WERI-Rb-1 (cell line): ENCODE results near the gene ZNF365.
"Not testable (repeated sequence)": the region's sequence is repeated elsewhere in the genome, so short reads cannot be mapped to it uniquely, and the experiment has no call there.

Source experiments
- DNase-seq: peaks from one replicate; pipeline ENCODE4 v3.0.0-alpha.2; 2020
- H3K27ac ChIP-seq: fragments of 250-450 bp; sonication (Bioruptor Pico); 2 replicates; pipeline ENCODE4 v1.5.1; 2020; ENCODE audit warnings: mild to moderate bottlenecking, moderate library complexity
- H3K27me3 ChIP-seq: fragments of 250-450 bp; sonication (Bioruptor Pico); 2 replicates; pipeline ENCODE4 v1.5.1; 2021; ENCODE audit warnings: mild to moderate bottlenecking, low read depth, moderate library complexity; ENCODE audit not compliant: insufficient read depth, severe bottlenecking
- H3K36me3 ChIP-seq: fragments of 250-450 bp; sonication (Bioruptor Pico); 2 replicates; pipeline ENCODE4 v1.5.1; 2020; ENCODE audit warnings: mild to moderate bottlenecking, moderate library complexity
- H3K4me3 ChIP-seq: 2 replicates; pipeline ENCODE4 v1.5.1; 2011; ENCODE audit warnings: low read depth, mild to moderate bottlenecking, control low read depth, low read length
- H3K9me3 ChIP-seq: fragments of 250-450 bp; sonication (Bioruptor Pico); 2 replicates; pipeline ENCODE4 v1.5.1; 2021; ENCODE audit warnings: mild to moderate bottlenecking, moderate library complexity; ENCODE audit not compliant: severe bottlenecking
- TF ChIP-seq, protein P1 (sequence below): IDR thresholded peaks from 2 replicates; pipeline ENCODE4 v1.5.1; 2011; ENCODE audit warnings: low read depth, mild to moderate bottlenecking, control low read depth, inconsistent platforms, low read length

The ZNF365 gene

DNA sequence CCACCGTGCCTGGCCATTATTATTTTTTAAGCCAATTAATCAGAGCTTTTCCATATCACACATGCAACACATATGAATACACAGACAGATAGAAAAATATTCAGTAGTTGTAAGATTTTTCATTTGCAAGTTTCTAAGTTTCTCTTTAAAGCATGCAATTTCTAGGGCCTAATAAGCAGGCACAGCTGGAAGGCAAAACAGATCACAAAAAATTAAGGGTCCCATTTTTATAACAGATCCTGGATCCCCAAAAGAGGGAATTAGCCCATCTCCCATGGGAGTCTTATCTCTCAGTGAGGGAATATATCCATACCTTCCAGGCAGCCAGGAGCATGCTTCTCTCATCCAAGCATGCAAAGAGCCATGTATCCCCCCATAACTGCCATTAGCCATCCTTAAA is 31.2 kb upstream of the ZNF365 start:
- Histone ChIP-seq H3K4me3 (no peak overlapping the region), H3K27me3 (no peaks in the 10 kb centered on the region), H3K27ac (no peak overlapping the region), H3K9me3 (peaks cover 13% of the 10 kb centered on the region), H3K36me3 (no peaks in the 10 kb centered on the region)
- TF ChIP-seq, protein P1, sequence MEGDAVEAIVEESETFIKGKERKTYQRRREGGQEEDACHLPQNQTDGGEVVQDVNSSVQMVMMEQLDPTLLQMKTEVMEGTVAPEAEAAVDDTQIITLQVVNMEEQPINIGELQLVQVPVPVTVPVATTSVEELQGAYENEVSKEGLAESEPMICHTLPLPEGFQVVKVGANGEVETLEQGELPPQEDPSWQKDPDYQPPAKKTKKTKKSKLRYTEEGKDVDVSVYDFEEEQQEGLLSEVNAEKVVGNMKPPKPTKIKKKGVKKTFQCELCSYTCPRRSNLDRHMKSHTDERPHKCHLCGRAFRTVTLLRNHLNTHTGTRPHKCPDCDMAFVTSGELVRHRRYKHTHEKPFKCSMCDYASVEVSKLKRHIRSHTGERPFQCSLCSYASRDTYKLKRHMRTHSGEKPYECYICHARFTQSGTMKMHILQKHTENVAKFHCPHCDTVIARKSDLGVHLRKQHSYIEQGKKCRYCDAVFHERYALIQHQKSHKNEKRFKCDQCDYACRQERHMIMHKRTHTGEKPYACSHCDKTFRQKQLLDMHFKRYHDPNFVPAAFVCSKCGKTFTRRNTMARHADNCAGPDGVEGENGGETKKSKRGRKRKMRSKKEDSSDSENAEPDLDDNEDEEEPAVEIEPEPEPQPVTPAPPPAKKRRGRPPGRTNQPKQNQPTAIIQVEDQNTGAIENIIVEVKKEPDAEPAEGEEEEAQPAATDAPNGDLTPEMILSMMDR, result no peak
- DNase-seq, result no peak

DNA sequence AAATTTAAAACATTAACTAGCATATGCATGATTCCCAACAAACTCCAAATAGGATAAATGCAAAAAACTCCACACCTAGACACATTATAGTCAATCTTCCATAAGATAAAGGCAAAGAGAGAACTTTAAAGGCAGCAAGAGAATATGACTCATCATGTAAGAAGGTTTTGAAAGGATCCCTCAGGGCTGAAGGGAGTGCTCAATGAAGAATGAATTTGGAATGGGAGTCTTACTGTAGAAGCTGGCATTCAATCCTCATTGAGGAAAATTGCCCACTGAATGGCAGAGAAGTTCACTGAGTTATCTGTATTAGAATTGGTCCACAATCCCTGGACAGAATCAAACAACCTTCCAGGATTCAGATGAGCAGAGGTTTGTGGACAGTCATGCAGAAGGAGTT is 26.1 kb upstream of the ZNF365 start:
- no peak for DNase-seq
- peaks cover 10% of the 10 kb centered on the region for H3K9me3 ChIP-seq
- H3K4me3 ChIP-seq, result no peak overlapping the region
- TF ChIP-seq, protein P1, result no peak
- H3K27ac ChIP-seq, result no peak overlapping the region
- H3K27me3 ChIP-seq, result no peaks in the 10 kb centered on the region
- H3K36me3 ChIP-seq, result no peaks in the 10 kb centered on the region

DNA sequence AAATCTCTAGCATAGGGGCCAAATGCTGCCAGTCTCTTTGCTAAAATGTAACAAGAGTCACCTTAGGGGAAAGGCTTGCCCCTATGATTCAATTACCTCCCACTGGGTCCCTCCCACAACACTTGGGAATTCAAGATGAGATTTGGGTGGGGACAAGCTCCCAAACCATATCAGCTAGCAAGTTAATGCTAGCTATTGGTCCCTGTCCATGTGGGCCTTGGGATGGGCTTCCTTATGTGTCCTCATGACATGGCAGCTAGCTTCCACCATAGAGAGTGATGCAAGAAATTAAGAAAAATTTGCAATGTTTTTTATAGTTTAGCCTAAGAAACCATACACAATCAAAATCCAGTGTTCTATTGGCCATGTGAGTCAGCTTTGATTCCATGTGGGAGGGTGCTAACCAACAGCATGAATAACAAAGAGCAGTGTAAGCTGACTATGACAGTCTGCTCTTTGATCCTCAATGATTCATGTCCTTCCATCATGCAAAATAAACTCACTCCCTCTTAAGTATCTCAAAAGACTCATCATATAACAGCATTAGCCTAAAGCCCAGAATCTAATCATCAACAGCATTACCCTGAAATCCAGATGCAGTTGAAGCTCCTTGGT is 21.7 kb upstream of the ZNF365 start:
- H3K27ac ChIP-seq, result no peak overlapping the region
- H3K4me3 ChIP-seq, result no peak overlapping the region
- H3K27me3 ChIP-seq, result no peaks in the 10 kb centered on the region
- H3K36me3 ChIP-seq, result no peaks in the 10 kb centered on the region
- no peak for DNase-seq
- peaks cover 6% of the 10 kb centered on the region for H3K9me3 ChIP-seq
- TF ChIP-seq, protein P1, result no peak

DNA sequence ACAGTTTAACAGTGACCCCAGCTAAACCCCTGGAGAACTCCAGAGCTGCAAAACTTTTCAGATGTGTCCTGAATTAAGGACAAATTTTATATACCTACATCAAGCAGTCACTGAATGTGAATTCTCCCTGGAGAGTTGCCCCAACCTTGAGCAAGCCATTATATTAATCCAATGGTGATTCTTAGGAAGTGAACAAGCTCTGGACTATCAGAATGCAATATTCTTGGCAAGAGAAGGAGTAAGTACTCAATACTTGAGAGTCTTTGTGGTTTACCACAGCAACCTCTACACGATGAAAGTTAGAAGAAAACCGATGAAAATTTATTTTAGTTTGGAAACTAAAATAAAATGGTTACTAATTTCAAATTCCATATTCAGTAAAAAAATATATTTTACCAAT is 19.3 kb upstream of the ZNF365 start:
- Histone ChIP-seq H3K4me3 (no peak overlapping the region), H3K9me3 (peaks cover 3% of the 10 kb centered on the region), H3K27ac (no peak overlapping the region), H3K36me3 (no peaks in the 10 kb centered on the region), H3K27me3 (no peaks in the 10 kb centered on the region)
- TF ChIP-seq, protein P1, result no peak
- DNase-seq, result no peak

DNA sequence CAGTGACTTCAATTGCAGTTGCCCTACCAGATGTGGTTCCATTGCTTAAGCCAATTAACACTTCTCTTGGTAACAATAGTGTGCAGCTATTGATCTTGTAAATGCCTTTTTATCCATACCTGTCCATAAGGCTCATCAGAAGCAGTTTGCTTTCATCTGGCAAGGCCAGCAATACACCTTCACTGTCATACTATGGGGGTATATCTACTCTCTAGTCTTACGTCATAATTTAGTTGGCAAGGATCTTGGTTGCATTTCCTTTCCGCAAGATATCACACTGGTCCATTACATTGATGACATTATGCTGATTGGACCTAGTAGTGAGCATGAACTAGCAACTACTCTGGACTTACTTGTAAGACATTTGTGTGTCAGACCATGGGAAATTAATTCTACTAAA is 17.7 kb upstream of the ZNF365 start:
- Histone ChIP-seq H3K9me3 (no peaks in the 10 kb centered on the region), H3K4me3 (no peak overlapping the region), H3K27me3 (no peaks in the 10 kb centered on the region), H3K36me3 (no peaks in the 10 kb centered on the region), H3K27ac (no peak overlapping the region)
- DNase-seq, result no peak
- TF ChIP-seq, protein P1, result no peak

DNA sequence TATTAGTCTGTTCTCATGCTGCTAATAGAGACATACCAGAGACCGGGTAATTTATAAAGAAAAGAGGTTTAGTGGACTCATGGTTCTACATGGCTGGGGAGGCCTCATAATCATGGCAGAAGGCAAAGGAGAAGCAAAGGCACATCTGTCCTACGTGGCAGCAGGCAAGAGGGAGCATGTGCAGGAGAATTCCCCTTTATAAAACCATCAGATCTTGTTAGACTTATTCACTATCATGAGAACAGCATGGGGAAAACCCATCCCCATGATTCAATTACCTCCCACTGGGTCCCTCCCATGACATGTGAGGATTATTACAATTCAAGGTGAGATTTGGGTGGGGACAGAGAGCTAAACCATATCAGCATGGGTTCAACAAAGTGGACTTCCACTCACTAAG is 16.0 kb upstream of the ZNF365 start:
- H3K36me3 ChIP-seq, H3K4me3 ChIP-seq, DNase-seq: not testable (repeated sequence)

More for the DNA sequence above, 16.0 kb upstream of the ZNF365 start:
- not testable (repeated sequence) for H3K27ac ChIP-seq, H3K27me3 ChIP-seq, H3K9me3 ChIP-seq
